Measurements from ENCODE around the gene CSK.

The CSK gene

DNA sequence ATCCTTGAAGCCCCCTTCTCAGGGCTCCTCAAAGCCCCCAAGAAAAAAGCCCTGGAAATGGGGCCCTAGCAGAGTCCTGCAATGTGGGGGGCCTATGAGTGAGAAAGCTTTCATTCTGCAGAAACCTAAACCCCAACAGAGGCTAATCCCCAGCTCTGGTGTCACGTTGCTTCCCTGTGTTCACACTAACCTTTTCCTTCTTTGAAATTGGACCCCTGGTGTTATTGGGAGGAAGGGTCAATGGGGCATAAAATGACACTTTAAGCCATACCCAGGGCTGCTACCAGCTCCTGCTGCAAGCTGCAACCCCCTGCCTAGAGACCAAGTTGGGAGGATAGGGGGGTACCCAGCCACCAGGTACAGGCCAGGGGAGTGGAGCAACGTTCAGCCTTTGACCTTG lies 31.1 kb upstream of the CSK start:
- Histone ChIP-seq H3K4me3 (ENCODE audit: low read depth, low read length) (no peak overlapping the region), H3K27ac (no peak overlapping the region), H3K27me3 (ENCODE audit: control insufficient read depth, insufficient read depth, low read length) (no peaks in the 10 kb centered on the region), H2AFZ (no peak overlapping the region), H3K36me3 (ENCODE audit: control insufficient read depth, insufficient read depth, low read length) (no peaks in the 10 kb centered on the region), H3K79me2 (no peaks in the 10 kb centered on the region), H3K9ac (no peak overlapping the region), H3K4me2 (ENCODE audit: low read length) (no peak overlapping the region), H3K4me1 (no peaks in the 10 kb centered on the region), H3K9me3 (ENCODE audit: control insufficient read depth, low read length) (no peaks in the 10 kb centered on the region)
- TF ChIP-seq, protein P1, sequence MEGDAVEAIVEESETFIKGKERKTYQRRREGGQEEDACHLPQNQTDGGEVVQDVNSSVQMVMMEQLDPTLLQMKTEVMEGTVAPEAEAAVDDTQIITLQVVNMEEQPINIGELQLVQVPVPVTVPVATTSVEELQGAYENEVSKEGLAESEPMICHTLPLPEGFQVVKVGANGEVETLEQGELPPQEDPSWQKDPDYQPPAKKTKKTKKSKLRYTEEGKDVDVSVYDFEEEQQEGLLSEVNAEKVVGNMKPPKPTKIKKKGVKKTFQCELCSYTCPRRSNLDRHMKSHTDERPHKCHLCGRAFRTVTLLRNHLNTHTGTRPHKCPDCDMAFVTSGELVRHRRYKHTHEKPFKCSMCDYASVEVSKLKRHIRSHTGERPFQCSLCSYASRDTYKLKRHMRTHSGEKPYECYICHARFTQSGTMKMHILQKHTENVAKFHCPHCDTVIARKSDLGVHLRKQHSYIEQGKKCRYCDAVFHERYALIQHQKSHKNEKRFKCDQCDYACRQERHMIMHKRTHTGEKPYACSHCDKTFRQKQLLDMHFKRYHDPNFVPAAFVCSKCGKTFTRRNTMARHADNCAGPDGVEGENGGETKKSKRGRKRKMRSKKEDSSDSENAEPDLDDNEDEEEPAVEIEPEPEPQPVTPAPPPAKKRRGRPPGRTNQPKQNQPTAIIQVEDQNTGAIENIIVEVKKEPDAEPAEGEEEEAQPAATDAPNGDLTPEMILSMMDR (IDR thresholded peaks at IDR 0.05): no peak

- H3K27me3 ChIP-seq (ENCODE audit: control insufficient read depth, insufficient read depth, low read length): no peaks in the 10 kb centered on the region
- H3K4me1 ChIP-seq: no peaks in the 10 kb centered on the region
- TF ChIP-seq, protein P1 (IDR thresholded peaks at IDR 0.05): no peak
Measured at GRCh38 chr15:74752011-74752410, 29.9 kb upstream of the CSK start.

GRCh38 chr15:74752531-74752930 lies 29.3 kb upstream of the CSK start:
- H3K4me1 ChIP-seq: no peaks in the 10 kb centered on the region
- TF ChIP-seq, protein P1 (IDR thresholded peaks at IDR 0.05): no peak
- H3K36me3 ChIP-seq (ENCODE audit: control insufficient read depth, insufficient read depth, low read length): no peaks in the 10 kb centered on the region
- H3K27me3 ChIP-seq (ENCODE audit: control insufficient read depth, insufficient read depth, low read length): no peaks in the 10 kb centered on the region
- no peak overlapping the region for H3K4me3 ChIP-seq (ENCODE audit: low read depth, low read length)
- no peaks in the 10 kb centered on the region for H3K79me2 ChIP-seq
- H3K4me2 ChIP-seq (ENCODE audit: low read length): no peak overlapping the region
- H3K9me3 ChIP-seq (ENCODE audit: control insufficient read depth, low read length): no peaks in the 10 kb centered on the region
- no peak overlapping the region for H3K27ac ChIP-seq
- H2AFZ ChIP-seq: no peak overlapping the region
- no peak overlapping the region for H3K9ac ChIP-seq

More at GRCh38 chr15:74752011-74752410, 29.9 kb upstream of the CSK start:
- H3K9ac ChIP-seq: no peak overlapping the region
- H3K9me3 ChIP-seq (ENCODE audit: control insufficient read depth, low read length): no peaks in the 10 kb centered on the region
- no peak overlapping the region for H3K4me2 ChIP-seq (ENCODE audit: low read length)
- no peaks in the 10 kb centered on the region for H3K36me3 ChIP-seq (ENCODE audit: control insufficient read depth, insufficient read depth, low read length)
- H2AFZ ChIP-seq: no peak overlapping the region
- H3K27ac ChIP-seq: no peak overlapping the region
- H3K79me2 ChIP-seq: no peaks in the 10 kb centered on the region
- H3K4me3 ChIP-seq (ENCODE audit: low read depth, low read length): no peak overlapping the region

DNA sequence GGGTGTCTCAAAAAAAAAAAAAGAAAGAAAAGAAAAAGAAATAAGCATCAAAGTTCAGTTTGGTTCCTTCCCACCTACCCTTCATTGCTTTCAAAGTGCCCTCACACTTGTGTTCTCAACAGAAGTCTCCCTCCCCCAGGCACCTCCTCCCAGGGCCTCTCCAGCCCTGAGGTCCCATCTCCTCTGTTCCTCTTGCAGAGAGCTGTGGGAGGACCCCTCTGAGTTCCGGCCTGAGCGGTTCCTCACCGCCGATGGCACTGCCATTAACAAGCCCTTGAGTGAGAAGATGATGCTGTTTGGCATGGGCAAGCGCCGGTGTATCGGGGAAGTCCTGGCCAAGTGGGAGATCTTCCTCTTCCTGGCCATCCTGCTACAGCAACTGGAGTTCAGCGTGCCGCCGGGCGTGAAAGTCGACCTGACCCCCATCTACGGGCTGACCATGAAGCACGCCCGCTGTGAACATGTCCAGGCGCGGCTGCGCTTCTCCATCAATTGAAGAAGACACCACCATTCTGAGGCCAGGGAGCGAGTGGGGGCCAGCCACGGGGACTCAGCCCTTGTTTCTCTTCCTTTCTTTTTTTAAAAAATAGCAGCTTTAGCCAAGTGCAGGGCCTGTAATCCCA lies 27.2 kb upstream of the CSK start:
- no peak overlapping the region for H3K4me3 ChIP-seq (ENCODE audit: low read depth, low read length)
- H2AFZ ChIP-seq: no peak overlapping the region
- no peaks in the 10 kb centered on the region for H3K4me1 ChIP-seq
- no peak overlapping the region for H3K4me2 ChIP-seq (ENCODE audit: low read length)
- H3K27ac ChIP-seq: no peak overlapping the region
- TF ChIP-seq, protein P1 (IDR thresholded peaks at IDR 0.05): no peak
- no peaks in the 10 kb centered on the region for H3K27me3 ChIP-seq (ENCODE audit: control insufficient read depth, insufficient read depth, low read length)
- no peaks in the 10 kb centered on the region for H3K36me3 ChIP-seq (ENCODE audit: control insufficient read depth, insufficient read depth, low read length)
- H3K79me2 ChIP-seq: no peaks in the 10 kb centered on the region
- H3K9me3 ChIP-seq (ENCODE audit: control insufficient read depth, low read length): no peaks in the 10 kb centered on the region
- H3K9ac ChIP-seq: no peak overlapping the region

- TF ChIP-seq, protein P1 (IDR thresholded peaks at IDR 0.05): no peak
- Histone ChIP-seq H3K4me1 (no peaks in the 10 kb centered on the region), H3K4me3 (ENCODE audit: low read depth, low read length) (no peak overlapping the region), H3K27me3 (ENCODE audit: control insufficient read depth, insufficient read depth, low read length) (no peaks in the 10 kb centered on the region), H3K27ac (no peak overlapping the region), H3K9ac (no peak overlapping the region), H2AFZ (no peak overlapping the region), H3K79me2 (no peaks in the 10 kb centered on the region), H3K4me2 (ENCODE audit: low read length) (no peak overlapping the region), H3K9me3 (ENCODE audit: control insufficient read depth, low read length) (no peaks in the 10 kb centered on the region), H3K36me3 (ENCODE audit: control insufficient read depth, insufficient read depth, low read length) (no peaks in the 10 kb centered on the region)
Measured at GRCh38 chr15:74758736-74759135, 23.1 kb upstream of the CSK start.

All from parathyroid adenoma (tissue), 2 donors.